ENCODE data around the gene ZNF77.
"Not testable (repeated sequence)": the region's sequence is repeated elsewhere in the genome, so short reads cannot be mapped to it uniquely, and the experiment has no call there.

The ZNF77 gene

DNA sequence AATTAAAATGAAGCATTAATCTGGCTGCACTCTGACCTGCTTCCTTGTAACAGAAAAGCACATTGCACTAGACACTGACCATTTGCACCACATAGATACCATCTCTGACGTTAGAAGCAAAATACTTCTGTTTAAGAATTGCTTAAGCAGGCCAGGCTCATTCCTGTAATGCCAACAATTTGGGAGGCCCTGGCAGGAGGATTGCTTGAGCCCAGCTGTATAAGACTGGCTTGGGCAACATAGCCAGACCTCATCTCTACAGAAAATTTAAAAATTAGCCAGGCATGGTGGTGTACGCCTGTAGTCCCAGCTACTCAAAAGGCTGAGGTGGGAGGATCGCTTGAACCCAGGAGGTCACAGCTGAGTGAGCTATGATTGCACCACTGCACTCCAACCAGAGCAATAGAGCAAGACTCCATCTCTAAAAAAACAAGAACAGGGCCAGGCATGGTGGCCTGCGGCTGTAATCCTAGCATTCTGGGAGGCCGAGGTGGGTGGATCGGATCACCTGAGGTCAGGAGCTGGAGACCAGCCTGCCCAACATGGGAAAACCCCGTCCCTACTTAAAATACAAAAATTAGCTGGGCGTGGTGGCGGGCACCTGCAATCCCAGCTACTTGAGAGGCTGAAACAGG lies 25.5 kb upstream of the ZNF77 start:
- DNase-seq (ENCODE audit: low spot score): no peak
- no peak for TF ChIP-seq CTCF (IDR thresholded peaks at IDR 0.05)
- Histone ChIP-seq H3K4me3 (no peak overlapping the region), H3K27ac (peak overlapping the region in 1 of 2 donors; percentile 84)

- TF ChIP-seq CTCF (IDR thresholded peaks at IDR 0.05): no peak
- H3K4me3 ChIP-seq: no peak overlapping the region
- DNase-seq (ENCODE audit: low spot score): peak; percentile 82
- H3K27ac ChIP-seq: peak overlapping the region in 1 of 2 donors; percentile 82
Observed at GRCh38 chr19:2969104-2969504, 24.3 kb upstream of the ZNF77 start.

DNA sequence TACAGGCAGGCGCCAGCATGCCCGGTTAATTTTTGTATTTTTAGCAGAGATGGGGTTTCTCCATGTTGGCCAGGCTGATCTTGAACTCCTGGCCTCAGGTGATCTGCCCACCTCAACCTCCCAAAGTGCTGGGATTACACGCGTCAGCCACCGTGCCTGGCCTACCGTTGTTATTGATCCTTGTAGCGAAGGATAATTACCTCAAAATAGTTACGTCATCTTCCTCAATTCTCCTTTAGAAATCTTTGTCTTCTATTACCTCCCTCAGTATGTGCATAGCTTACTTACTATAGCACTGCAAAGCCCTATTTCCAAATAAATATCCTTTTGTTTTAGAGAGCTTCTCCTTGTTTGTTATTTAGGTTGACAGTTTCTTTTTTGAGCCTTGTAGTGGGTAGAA lies 23.2 kb upstream of the ZNF77 start:
- H3K4me3 ChIP-seq: no peak overlapping the region
- H3K27ac ChIP-seq: no peak overlapping the region
- TF ChIP-seq CTCF (IDR thresholded peaks at IDR 0.05): no peak
- DNase-seq (ENCODE audit: low spot score): no peak

GRCh38 chr19:2964874-2965273 lies 20.1 kb upstream of the ZNF77 start:
- Histone ChIP-seq H3K4me3 (no peak overlapping the region), H3K27ac (no peak overlapping the region)
- TF ChIP-seq CTCF (IDR thresholded peaks at IDR 0.05): no peak
- DNase-seq (ENCODE audit: low spot score): no peak

DNA sequence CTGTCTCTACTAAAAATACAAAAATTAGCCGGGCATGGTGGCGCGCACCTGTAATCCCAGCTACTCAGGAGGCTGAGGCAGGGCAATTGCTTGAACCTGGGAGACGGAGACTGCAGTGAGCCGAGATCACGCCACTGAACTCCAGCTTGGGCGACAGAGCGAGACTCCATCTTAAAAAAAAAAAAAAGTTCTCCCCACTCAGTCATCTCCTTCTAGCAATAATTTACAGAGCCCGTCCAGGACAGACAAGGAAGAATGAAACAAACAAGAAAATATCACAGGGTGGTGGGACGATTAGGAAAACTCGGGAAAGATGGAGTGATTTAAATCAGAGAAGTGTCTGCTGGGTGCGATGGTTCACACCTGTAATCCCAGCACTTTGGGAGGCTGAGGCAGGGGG lies 18.9 kb upstream of the ZNF77 start:
- DNase-seq (ENCODE audit: low spot score); H3K4me3 ChIP-seq; H3K27ac ChIP-seq: not testable (repeated sequence)

GRCh38 chr19:2963122-2963521 lies 18.4 kb upstream of the ZNF77 start:
- no peak for DNase-seq (ENCODE audit: low spot score)
- no peak overlapping the region for H3K27ac ChIP-seq
- no peak overlapping the region for H3K4me3 ChIP-seq
- TF ChIP-seq CTCF (IDR thresholded peaks at IDR 0.05): no peak

- Histone ChIP-seq H3K4me3 (peak overlapping the region; percentile 43), H3K27ac (no peak overlapping the region)
- DNase-seq (ENCODE audit: low spot score): no peak
- TF ChIP-seq CTCF (IDR thresholded peaks at IDR 0.05): peak; percentile 54
Observed at GRCh38 chr19:2962018-2962670, 17.4 kb upstream of the ZNF77 start.
